ENCODE measurements around the gene BIK. TPM values are rescaled to one million over a fixed set of nuclear protein-coding genes. Genes with fewer than 3 reads are reported as not detected.
A peak's percentile ranks its signal among the peaks of the same experiment; 100 is the strongest.
"Not testable (repeated sequence)": the region's sequence is repeated elsewhere in the genome, so short reads cannot be mapped to it uniquely, and the experiment has no call there.

The BIK gene
- total RNA-seq, 1 donor from 2014 or later: not detected

DNA sequence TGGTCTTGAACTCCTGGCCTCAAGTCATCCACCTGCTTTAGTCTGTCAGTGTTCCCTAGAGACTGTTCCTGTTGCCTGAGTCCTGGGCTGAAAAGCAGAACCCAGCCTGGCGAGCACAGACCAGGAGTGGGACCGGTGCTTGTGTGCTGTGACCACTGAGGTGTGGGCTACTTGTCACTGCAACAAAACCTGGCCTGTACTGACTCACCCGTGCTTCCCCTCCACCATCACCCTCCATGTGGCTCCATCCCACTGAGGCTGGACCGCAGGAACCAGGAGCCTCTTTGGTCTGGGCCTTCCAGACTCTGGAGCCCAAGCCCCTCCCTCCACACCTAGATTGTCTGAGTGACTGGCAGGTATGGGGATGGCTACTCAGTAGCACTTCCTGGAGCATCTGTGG is 24.0 kb downstream of the BIK start:
- no peak for DNase-seq (ENCODE audit: low spot score)

DNA sequence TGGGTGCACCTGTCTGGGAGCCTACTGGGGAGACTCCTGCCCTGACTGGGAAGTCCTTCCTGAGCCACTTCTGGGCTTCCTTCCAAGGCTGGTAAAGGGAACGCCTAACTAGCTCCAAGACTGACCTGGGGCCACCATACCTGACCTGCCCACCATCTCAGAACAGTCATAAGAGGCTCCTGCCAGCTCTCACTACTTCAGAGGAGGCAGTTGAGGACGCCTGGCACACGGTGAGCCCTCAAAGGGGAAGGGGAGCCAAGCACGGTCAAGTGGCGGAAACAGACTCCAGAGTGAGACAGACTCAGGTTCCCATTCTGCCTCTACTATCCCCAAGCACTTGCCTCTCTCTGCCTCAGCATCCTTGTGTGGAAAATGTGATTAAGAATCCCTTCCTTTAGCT is 25.0 kb downstream of the BIK start:
- DNase-seq (ENCODE audit: low spot score): no peak

DNA sequence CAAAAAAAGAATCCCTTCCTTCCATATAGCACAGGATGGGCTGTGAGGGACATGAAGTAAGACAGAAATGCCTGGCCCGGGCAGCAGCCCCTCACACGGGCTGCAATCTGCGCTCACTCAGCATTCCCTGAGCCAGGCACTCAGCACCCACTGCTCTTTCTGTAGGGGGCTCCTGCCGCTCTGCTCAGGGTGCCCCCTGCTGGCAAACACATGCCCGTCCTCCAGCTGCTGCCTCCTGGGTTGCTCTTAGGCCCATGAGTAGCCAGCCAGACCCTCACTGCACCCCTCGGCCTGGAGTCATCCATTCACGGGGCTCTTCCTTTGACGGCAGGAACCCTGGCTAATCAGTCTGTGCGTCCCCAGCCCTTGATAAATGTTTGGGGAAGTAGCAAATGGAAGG is 25.7 kb downstream of the BIK start:
- no peak for DNase-seq (ENCODE audit: low spot score)

DNA sequence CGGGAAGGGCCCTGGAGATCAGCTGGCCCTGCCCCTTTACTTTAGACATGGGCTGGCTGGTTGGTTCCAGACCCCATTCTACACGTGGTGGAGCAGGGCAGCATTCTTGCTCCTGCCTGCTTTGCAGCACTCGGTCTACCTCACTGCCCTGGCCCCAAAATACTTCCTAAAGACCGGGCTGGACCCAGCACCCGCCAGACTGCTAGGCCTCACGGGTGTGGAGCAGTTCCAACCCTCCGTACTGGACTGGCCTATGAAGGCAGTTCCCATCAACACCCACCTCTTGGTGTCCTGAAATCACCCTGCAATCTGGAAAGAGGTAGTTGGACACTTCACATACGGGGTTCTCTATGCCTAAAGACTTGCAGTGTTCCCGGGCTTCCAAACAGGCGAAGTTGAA is 26.3 kb downstream of the BIK start:
- DNase-seq (ENCODE audit: low spot score): no peak

DNA sequence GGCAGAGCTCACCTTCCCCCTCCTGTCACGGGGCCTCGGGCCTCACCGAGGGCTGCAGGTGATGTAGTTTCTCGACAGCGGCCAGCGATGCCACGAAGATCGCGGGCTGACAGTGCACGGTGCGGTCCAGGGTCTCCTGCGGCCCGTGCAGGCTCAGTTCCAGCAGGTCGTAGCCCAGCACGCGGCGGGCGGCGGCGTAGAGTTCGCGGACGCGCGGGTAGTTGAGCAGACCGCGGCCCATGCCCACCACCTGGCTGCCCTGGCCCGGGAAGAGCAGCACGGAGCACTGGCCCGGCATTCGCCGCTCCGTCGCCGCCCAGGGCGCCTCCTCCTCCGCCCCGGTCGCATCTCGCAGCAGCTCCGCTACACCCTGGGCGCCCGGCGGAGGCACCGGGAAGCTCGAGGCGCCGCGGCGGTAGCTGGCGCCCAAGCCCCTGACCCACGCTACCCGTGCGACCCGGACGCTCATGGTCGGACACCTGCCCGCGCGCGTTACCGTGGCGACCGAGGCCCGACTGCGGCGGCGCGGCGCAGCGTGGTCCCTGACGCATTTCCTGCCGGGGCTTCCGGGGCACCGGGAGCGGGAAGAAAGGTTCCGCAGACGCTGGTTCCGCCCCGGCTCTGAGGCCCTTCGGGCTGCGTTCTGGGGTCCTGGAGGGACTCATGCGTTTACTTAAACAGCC is 32.5 kb downstream of the BIK start, which contains the start of gene MCAT:
Gene MCAT (minus strand): TSS at position 519 of the 683 bp plus-strand sequence. CDS start 50 bp downstream, at position 469.
- DNase-seq (ENCODE audit: low spot score): peak; percentile 97

DNA sequence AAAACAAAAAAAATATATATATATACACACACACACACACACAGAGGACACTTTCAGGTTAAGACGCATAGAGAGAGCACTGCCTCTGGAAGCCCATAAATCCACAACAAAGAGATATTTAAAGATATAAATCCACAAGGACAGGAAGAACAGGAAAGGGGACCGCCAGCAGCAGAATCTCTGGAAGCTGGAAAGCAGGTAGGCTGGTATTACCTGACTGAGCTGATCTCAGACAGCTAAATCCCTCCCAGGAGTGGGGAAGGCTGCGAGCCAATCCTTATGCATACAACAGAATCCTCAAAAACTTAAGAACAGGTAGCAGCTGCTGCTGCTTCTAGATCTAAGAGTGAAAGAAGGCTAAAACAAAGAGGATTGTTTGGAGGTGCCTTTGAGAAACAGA is 34.4 kb downstream of the BIK start:
- no peak for DNase-seq (ENCODE audit: low spot score)

DNA sequence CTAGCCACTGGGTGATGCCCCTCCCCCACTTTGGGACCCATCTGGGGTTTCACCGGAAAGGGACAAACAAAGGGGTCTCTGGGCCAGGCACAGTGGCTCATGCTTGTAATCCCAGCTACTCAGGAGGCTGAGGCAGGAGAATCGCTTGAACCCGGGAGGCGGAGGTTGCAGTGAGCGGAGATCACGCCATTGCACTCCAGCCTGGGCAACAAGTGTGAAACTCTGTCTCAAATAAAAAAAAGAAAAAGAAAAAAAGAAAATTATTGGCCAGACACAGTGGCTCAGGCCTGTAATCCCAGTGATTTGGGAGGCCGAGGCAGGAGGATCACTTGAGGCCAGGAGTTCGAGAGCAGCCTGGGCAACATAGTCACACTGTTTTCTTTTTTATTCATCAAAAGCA is 34.8 kb downstream of the BIK start:
- not testable (repeated sequence) for DNase-seq (ENCODE audit: low spot score)

DNA sequence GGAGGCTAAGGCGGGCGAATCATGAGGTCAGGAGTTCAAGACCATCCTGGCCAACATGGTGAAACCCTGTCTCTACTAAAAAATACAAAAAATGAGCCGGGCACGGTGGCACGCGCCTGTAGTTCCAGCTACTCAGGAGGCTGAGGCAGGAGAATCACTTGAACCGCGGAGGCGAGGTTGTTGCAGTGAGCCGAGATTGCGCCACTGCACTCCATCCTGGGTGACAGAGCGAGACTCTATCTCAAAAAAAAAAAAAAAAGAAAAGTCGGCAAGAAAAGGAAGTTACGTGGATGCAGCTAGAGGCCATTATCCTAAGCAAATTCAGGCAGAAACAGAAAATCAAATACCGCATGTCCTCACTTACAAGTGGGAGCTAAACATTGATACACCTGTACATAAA is 35.8 kb downstream of the BIK start:
- not testable (repeated sequence) for DNase-seq (ENCODE audit: low spot score)

DNA sequence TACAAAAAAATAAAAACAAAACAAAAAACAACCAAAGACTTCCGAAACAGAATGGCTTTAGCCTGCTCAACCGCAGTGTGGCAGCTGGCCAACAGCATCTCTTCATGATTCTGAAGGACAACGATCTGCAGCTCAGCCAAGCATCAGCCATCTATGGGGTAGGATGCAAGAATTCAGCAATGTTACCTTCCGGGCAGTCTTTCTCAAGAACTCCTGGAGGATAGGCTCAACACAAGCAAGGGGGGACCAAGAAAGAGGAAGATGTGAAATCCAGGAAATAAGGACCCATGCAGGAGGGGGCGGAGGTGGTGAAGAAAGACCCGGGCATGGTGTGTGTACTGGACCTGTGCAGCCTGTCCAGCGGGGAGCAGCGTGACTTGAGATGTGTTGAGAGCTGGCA is 37.3 kb downstream of the BIK start:
- DNase-seq (ENCODE audit: low spot score): no peak

DNA sequence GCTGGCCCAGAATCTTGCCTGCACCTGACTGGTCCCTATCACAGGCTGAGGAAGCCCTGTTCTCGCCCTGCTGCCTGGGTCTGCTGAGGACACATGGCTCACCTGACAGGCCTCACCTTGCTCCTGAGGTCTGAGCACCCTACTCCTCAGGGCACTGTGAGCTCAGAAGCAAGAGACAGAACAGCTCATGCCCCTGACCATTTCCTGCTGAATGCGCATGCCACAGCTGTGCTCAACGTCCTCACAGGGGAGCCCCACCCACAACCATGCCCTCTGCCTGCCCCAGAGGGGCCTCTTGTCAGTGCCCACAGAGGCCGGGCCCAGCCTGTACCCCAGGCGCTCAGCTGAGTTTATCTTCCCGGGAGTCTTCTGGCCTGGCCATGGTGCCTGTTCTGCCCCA is 38.0 kb downstream of the BIK start:
- DNase-seq (ENCODE audit: low spot score): no peak

DNA sequence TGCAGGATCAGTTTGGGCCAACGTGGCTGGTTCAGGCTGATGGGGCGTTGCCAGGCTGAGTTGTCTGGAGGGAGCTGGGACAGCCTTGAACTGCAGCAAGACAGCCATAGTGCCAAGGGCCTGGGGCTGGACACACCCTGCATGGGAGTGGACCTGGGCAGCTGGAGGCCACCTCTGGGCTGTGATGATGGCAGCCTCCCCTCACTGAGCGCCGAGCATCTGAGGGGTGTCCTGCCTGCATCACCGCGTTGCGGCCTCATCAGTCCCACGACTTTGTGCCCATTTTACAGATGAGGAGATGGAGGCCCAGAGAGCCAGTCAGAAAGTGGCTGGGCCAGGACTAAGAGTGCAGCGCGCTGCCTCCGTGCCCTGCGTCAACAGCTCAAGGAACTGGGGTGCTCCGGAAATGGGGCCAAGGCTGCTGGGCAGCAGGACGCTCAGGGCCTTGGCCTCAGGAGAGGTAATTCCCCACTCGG is 40.2 kb downstream of the BIK start:
- no peak for DNase-seq (ENCODE audit: low spot score)

DNA sequence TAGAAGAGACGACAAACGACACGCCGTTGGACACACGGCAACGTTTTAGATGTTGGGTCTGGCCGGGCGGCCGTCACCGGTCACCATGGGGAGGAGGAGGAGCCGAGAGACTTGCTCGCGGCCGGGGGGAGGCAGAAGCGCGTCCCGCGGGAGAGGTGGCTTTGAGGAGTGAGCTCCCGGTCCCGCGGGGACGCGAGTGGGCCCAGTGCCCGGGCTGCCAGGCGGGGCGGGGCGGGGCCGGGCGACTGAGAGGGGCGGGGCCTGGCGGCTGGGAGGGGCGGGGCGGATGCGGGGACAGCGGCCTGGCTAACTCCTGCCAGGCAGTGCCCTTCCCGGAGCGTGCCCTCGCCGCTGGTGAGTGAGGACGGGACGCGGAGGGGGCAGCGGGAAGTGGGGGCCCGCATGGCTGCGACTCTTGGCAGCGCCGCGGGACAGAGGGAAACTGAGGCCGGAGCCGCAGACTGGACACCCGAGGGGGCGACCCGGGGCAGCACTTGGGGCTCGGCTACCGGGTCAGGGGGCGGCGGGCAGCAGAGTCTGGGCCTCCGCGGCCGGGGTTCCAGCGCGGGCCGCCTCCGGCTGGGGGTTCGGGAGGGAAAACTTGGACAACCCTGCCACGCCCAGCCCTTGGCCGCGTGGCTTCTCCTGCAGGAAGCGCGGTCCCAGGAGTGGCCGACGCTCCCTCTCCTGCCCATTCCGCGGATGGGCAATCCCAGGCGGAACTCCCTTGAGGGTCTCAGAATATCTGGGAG is 40.9 kb downstream of the BIK start, which contains the start of gene TSPO:
Gene TSPO (plus strand): TSS at position 309 of the 752 bp plus-strand sequence. CDS start 7,680 bp downstream, outside the sequence.
- peak; percentile 95 for DNase-seq (ENCODE audit: low spot score)

DNA sequence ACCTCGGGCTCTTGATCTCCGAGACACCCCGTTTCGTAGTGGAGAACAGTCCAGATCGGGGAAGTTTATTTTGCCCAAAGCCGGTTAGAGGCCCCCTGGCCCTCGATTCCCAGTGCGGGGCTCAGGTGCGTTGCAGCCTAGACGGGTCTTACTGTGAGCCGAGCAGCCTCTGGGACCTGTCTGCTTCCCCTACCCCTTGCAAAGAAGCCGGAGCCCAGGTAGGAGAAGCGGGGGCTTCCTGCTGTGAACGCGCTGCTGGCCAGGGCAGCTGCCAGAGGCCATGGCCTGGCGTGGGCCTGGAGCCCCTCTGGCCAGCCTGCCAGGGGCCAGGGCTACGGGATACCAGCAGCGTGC is 41.4 kb downstream of the BIK start:
- no peak for DNase-seq (ENCODE audit: low spot score)

DNA sequence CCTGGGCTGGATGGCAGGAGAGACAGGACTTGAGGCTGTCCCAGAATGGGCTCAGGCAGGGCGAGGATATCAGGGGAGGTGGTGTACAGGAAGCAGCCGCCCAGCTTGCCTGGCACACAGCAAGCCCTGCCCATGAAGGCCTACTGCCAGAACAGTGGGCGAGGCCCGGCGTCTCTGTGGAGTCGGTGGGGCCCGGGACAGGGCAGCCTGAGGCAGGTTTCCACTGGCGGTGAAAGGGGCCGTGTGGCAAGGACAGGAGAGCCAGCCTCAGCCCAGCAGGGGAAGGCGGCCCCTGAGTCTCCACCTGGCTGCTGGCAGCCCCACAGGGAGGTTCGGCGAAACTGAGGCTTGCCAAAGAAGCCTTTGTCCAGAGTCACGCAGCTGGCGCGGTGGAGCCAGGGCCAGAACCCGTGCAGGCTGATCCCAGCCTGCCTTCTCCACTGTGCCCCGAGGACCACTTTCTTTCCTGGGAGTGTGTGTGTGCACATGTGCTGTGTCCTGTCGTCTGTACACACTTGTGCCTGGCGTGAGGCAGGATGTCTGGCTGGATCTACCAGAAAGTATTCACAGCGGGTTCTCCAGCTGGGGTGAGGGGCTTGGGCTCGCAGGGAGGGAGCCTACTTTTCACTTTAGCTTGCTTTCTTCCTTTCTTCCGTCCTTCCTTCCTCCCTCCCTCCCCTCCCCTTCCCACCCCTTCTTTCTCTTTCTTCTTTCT is 42.0 kb downstream of the BIK start:
- no peak for DNase-seq (ENCODE audit: low spot score)

DNA sequence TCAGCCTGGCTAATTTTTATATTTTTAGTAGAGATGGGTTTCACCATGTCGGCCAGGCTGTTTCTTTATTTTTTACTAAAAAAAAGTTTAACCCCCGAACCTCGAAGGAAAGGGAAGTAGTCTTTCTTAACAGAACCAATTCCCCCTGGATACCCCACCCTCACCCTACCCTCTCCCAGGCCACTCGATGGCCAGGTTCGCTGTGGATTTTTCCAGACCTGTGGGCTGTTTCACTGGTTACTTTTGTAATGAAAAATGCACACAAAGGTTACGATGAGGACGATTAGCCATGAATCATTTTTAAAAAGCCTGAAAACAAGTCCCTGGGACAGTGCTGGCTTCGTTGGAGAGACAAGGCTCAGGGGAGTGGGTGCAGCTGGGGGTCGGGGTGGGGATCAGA is 43.3 kb downstream of the BIK start:
- DNase-seq (ENCODE audit: low spot score): no peak

DNA sequence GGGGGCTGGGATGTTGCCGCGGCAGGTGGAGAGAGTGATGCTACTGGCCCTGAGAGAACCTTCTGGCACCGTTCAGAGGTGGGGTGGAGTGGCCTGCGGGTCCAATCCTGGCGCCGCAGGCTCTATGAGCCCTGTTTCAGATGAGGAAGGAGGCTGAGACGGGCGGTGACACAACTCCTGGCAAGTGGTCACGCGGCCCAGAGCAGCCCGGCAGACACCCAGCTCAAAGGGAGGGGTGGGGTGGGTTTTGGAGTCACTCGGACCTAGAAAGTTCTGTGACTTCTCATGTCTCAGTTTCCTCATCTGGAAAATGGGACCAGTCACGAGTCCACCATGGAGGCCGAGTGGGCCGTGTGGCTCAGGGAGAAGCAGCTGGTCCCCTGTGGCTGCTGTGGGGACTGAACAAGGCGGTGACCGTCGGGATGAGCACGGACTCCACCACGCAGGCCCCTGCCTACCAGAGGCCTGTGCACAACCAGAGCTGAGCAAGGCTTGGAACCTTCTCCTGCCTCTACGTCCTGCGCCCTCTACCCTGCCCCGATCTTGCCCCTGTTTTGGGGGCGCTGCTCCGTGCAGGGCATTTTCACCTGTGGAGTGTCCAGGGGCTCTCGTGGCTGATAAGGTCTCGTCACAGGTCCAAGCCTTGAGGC is 44.5 kb downstream of the BIK start:
- no peak for DNase-seq (ENCODE audit: low spot score)

DNA sequence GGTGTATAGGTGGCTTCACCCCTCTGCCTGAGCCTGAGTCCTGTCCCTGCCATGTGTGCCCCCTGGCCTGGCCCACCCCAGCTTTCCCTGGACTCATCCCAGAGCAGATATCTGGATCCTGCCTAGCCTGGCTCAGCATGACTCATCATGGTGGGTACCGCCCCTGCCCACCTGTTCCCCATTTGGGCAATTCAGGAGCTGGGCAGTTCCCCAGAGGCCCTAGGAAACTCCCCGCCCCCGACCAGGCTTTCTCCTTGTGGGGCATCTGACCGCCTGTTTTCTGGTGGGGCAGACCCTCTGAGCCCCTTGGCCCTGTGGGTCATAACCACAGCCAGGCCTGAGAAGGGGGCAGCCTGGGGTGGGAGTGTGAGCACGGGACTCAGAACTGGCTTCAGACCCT is 45.2 kb downstream of the BIK start:
- DNase-seq (ENCODE audit: low spot score): no peak

DNA sequence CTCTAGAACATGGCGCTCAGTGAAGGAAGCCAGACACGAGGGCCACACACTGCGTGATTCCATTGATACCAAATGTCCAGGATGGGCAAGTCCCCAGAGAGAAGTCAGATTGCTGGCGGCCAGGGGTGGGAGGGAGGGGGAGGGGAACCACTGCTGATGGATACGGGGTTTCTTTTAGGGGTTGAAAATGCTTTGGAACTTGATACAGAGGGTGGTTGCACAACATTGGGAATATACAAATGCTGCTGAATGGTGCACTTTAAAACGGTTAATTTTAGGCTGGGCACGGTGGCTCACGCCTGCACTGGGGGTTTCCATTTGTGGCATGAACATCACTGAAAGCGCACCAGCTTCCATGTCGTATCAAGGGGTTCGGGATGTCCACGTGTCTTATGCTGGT is 45.9 kb downstream of the BIK start:
- DNase-seq (ENCODE audit: low spot score): no peak

DNA sequence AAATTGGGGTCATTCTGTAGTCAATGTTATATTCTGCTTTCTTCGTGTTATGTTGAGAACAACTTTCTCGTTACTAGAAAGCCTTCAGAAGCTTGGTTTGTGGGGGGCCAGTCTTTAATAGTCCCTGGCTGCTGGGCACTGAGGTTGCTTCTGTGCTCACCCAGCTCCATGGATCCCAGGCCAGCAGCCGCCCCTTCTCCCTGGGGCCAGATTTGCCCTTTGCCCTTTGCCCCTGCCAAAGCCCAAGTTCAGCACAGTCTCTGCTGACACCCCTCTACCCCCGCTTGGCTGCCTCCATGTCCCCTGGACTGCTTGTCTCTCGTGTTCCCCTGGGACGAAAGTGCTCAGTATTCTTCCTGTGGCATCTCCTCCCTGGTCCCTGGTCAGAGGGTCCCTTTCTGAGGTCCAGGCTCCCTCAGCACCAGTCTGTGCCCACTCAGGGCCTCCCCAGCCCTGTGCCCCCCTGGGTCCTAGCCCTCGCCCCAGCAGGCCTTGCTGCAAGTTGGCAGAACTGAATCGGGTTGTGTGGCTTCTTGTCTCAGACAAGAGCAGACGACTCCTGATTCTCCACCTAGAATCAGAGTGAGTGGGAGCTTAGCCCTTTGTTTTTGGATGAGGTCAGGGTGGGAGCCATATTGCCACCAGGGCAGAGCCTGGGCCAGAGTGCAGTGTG is 47.5 kb downstream of the BIK start:
- DNase-seq (ENCODE audit: low spot score): no peak

DNA sequence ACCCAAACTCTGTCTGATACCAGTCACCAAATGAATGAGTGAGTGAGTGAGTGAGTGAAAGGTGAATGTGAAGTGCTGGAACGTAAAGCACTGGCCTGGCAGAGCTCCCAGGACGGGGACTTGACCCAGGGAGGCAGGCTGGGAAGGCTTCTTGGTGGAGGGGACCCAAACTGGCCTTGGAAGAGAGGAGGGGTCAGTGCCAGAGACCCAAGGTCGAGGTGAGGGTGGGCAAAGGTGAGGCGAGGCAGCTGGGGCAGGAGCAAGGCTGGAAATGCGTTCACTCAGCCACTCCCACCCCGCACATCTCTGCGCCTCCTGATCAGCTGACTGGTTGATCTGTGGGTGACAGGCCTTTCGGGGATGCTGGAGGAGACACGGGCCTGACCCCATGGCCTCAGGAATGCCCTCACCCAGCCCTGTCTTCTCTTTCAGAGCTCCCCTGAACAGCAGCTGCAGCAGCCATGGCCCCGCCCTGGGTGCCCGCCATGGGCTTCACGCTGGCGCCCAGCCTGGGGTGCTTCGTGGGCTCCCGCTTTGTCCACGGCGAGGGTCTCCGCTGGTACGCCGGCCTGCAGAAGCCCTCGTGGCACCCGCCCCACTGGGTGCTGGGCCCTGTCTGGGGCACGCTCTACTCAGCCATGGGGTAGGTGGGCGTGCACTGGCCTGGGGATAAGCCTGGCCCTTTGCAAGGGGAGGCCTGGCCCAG is 48.4 kb downstream of the BIK start:
- no peak for DNase-seq (ENCODE audit: low spot score)
